ENCODE data around the gene ME2.
A peak's percentile ranks its signal among the peaks of the same experiment; 100 is the strongest.
"Not testable (repeated sequence)": the region's sequence is repeated elsewhere in the genome, so short reads cannot be mapped to it uniquely, and the experiment has no call there.

ME2 gene

DNA sequence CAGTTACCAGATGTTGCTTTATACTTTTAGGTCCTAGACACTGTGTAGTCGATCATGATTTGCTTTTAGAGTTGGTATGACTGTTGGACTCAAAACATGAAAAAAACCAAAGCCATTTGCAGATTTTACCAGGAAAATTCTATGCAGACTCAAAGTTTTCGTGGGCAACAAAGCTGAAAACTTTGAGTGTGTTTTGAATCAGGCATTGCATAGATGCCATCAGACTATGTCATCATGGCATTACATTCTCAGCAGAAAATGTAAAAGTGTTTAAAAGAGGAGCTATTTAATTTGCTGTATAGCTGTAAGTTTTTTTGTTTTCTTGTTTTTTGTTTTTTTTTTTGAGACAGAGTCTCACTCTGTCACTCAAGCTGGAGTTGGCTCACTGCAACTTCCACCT, 45.5 kb downstream of the ME2 start:
- no peak for DNase-seq (ENCODE audit: low spot score)

DNA sequence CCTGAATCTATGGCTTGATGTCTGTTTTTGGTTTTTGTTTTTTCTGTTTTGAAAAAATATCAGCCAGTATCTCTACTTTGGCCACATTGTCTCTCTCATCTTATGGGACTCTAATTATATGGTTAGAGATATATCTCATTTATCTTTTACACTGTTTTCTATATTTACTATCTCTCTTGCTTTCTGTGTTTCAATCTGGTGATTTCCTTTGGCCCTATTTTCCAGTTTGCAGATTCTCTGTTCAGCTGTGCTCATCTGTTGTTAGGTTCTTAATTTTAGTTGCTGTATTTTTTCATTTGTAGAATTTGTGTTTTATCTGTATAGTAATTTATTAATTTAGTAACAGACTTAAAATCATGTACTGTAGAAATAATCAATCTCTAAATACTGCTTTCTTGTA, 47.6 kb downstream of the ME2 start:
- no peak for DNase-seq (ENCODE audit: low spot score)

DNA sequence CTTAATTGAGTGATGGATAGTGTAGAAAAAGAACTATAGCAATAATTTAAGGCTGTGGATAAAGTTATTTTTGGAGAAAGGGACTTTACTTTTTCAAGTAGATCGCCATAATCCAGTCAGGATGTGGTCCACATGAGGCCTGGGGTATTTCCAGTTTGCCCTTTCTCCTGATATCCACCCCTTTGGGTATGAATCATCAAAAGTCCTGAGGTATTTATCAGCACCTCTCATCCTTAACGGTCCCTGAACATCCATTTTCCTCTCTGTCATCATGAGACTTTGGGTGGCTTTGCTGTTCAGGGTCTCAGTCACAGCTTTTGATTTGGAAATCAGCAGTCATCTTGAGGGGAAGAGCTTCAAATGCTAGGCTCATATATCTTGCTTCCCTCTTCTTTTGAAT, 49.6 kb downstream of the ME2 start:
- no peak for DNase-seq (ENCODE audit: low spot score)

DNA sequence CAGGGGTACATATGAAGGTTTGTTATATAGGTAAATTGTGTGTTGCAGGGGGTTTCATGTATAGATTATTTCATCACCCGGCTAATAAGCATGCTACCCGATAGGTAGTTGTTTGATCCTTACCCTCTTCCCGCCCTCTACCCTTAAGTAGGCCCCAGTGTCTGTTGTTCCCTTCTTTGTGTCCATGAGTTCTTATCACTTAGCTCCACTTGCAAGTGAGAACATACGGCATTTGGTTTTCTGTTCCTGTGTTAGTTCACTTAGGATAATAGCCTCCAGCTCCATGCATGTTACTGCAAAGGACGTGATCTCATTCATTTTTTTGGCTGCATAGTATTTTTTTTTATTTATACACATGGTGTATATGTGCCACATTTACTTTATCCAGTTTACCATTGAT, 54.8 kb downstream of the ME2 start:
- DNase-seq (ENCODE audit: low spot score), result no peak

DNA sequence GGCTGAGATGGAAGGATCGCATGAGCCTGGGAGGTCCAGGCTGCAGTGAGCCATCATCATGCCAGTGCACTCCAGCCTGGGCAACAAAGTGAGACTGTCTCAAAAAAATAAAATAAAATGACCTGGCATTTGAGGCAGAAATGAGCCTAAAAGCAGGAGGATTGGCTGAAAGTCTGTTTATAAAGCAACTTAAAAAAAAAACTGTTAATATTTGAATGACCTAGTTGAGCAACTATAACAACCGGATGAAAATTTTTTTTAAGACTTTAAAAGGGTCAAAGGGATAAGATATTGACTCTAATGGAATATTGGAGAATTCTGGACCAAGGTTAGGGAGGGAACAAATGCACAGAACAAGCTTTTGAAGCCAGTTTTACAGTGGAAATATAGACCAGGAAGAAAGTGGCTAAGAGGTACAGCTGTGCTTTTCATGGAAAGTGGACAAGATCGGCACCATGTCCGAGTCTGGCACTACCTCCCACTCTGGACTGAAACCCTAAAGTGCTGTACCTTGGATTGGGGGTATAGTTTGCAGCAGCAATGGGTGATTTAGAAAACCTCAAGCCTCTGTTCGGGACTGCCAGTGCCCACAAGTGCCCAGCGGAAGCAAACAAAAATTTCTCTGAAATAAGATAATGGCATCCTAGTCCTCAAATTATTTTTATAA, 55.8 kb downstream of the ME2 start:
- no peak for DNase-seq (ENCODE audit: low spot score)

DNA sequence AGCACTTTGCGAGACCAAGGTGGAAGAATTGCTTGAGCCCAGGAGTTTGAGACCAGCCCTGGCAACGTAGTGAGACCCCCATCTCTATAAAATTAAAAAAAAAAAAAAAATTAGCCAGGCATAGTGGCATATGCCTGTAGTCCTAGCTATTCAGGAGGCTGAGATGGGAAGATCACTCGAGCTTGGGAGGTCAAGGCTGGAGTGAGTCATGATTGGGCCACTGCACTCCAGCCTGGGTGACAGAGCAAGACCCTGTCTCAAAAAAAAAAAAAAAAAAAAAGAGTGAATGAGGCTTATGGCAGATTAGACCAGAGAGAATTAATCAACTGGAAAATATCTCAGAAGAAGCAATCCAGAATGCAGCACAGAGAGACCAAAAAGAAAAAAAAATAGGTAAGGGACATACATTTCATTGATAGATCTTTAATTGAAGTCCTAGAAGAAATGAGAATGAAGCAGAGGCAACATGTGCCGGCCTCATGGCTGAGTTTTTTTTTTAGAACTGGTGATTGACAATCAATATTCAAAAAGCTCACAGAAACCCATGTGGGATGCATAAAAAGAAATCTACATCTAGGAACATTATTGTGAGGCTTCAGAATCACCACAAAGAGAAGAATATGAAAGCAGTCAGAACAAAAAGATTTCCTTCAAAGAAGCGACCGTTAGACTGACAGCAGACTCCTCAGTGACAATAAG, 56.7 kb downstream of the ME2 start:
- DNase-seq (ENCODE audit: low spot score), result no peak

DNA sequence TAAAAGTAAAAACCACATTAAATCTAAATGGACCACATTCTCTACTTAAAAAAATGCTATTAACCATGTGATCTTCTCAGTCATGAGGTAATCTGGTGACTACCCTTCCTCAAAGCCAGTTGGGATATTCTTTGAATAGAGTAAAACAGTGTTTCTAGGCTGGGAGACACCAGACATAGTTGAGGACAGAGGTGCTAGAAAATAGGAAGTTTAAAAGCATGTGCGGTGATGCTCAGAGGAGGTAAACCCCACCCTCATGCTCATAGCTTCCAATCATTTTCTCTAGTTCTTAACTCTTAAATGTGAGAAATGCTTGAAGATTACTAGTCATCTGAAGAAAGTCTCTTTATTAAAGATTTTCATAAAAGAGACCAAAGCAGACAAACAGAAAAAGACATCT, 58.3 kb downstream of the ME2 start:
- DNase-seq (ENCODE audit: low spot score), result no peak

DNA sequence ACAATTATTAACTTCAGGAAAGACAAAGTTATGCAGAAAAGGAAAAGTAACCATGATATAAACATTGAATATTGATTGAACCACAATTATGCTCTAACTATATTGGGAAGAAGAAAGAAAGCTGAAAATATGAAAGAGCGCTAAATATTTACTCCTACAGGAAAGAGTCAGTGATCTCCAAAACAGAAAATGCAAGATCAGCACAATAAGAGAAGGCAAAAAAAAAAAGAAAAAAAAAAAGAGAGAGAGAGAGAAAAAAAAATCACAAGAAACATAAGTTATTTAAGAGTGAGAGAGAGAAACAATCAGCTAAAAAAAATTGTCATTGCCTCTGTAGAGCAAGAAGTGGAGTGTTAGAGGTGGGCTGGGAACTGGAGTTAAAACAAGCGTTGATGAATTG, 60.0 kb downstream of the ME2 start:
- no peak for DNase-seq (ENCODE audit: low spot score)

DNA sequence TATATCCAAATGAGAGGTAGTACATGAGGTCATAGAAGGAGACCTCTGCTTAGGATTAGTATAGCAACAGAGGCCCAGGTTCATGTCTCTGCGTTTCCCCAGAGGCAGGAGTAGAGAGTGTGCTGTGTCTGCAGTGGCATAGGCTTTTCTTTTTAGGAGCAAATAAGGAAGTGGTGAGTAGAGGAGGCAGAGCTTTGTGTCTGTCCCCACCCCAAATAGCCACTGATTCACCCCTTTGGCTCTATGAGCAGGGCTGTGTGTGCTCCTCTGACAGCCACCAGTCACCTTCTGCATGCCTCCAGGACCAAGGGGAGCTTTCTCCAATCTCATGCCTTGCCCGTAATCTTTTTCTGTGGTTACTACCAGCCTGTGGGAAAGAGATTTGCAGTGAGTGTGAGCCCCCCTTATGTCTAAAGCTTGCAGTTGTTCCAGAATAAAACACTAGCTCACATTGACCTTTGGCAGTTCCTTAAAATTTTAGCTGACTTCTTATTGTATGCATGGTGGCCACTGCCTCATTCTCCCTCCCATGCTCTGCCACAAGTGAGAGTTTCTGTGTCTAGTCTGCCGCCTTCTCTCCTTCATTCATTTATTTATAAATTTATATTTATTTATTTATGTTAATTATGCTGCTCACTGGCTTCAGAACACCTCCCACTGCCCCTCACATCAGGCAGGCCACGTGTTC, 65.5 kb downstream of the ME2 start:
- peak; percentile 45 for DNase-seq (ENCODE audit: low spot score)

DNA sequence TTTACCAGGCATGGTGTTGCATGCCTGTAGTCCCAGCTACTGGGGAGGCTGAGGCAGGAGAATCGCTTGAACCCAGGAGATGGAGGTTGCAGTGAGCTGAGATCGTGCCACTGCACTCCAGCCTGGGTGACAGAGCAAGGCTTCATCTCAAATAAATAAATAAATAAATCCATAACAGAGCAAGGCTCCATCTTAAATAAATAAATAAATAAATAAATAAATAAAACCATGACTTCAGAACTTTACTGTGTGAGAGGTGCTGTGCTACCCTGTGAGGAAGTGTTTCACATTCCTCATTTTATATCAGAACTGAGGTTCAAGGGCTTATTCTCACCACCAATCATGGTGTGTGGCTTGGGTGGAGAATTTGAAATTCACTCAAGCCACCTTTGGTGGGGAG, 67.0 kb downstream of the ME2 start:
- DNase-seq (ENCODE audit: low spot score), result not testable (repeated sequence)

DNA sequence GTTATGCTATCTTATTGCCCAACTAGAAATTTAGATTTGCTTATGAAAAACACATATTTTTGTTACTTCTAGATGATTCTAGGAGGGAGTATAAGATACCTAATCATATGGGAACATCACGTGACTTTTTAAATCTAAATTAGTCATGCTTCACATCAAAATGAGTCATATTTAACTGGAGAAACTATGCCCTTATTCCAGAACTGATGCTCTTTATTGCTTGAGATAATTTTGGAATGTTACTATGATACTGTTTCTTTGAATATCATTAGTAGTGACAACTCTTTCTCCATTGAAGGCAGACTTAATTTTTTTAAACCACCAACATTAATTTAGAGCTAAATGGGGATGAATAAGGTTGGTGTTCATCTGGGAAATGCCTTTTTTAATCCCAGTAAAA, 69.0 kb downstream of the ME2 start:
- DNase-seq (ENCODE audit: low spot score), result no peak

DNA sequence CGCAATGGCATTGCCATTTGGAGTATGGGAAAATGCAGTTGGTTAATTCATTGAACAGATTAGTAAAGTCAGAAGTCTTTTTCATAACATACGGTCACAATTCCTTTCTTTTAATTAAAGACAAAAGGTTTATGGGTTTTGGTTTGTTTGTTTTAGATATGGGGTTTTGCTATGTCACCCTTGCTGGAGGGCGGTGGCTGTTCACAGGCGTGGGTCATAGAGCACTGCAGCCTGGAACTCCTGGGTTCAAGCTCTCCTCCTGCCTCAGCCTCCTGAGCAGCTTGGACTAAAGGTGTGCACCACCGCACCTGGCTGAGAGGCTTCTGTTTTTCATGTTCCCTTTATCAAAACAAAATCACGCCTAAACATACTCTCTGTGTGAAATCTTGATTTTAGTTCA, 70.3 kb downstream of the ME2 start:
- no peak for DNase-seq (ENCODE audit: low spot score)

DNA sequence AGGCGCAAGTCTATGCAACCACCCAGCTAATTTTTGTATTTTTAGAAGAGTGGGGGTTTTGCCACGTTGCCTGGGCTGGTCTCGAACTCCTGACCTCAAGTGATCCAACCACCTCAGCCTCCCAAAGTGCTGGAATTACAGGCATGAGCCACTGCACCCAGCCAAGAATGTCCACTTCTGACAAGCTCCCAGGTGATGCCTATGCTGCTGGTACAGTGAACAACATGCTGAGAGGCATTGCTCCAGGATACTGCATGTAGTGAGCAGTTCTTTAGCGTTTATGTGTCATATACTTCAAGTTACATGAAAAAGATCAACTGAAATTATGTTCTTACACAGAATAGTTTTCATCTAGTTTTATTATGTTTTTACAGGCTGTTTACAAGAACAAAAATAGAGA, 71.7 kb downstream of the ME2 start:
- DNase-seq (ENCODE audit: low spot score), result no peak

DNA sequence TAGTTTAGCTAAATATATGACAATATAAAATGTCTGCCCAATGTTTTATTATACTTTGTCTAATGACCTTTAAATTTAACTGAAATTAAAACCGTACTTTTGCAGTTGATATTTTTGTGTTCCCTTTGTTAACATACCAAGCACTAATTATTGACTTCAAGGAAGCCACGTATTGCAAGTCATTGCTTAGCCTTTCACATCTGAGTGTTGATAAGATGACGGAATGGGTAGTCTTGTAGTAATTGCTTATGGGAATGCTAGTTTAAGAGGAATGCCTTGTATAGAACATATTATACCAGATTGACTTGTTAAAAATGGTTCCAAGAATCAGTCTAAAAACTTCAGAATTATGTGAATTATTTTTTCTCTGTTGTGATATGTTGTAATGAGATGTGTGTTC, 74.9 kb downstream of the ME2 start:
- DNase-seq (ENCODE audit: low spot score), result no peak

DNA sequence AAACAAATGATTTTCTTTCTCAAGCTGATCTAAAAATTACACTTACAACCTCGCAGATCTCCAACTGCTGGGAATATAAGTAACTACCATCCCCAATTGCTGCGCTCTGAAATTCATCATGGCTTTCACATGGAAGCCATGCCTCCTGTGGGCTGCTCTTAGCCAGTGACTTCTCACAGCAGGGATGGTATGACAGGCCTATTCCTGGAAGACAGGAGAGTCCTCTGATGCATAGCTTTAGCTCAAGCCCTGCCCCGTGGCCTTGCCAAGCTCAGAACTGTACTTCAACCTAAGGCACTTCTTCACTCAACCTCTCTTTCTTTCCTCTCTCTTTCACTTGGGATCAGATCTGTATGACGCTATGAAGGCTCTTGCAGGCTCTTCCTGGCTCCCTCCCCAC, 76.3 kb downstream of the ME2 start:
- no peak for DNase-seq (ENCODE audit: low spot score)

DNA sequence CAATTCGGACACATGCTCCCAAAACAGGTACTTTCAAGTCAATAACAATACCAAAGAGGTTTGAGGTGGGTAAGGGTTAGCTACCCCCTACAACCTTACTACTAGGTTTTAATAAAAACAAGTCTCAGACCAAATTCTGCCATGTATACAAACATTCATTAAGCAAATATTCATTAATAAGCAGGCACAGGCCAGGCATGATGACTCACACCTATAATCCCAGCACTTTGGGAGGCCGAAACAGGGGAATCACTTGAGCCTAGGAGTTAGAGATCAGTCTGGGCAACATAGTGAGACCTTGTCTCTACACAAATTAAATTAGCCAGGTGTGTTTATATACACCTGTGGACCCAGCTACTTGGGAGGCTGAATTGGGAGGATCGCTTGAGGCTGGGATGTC, 77.2 kb downstream of the ME2 start:
- no peak for DNase-seq (ENCODE audit: low spot score)

DNA sequence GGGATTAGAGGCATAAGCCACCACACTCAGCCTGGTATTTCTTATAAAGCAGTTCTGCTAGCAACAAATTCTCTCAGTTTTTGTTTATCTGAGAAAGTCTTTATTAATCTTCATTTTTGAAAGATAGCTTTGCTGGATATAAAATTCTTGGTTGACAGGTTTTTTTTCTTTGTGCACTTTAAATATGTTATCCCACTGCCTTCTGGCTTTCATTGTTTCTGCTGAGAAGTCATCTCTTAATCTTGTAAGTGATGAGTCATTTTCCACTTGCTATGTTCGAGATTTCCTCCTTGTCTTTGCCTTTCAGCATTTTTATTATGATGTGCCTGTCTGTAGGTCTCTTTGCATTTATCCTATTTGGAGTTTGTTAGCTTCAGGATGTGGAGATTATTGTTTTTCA, 83.1 kb downstream of the ME2 start:
- no peak for DNase-seq (ENCODE audit: low spot score)

DNA sequence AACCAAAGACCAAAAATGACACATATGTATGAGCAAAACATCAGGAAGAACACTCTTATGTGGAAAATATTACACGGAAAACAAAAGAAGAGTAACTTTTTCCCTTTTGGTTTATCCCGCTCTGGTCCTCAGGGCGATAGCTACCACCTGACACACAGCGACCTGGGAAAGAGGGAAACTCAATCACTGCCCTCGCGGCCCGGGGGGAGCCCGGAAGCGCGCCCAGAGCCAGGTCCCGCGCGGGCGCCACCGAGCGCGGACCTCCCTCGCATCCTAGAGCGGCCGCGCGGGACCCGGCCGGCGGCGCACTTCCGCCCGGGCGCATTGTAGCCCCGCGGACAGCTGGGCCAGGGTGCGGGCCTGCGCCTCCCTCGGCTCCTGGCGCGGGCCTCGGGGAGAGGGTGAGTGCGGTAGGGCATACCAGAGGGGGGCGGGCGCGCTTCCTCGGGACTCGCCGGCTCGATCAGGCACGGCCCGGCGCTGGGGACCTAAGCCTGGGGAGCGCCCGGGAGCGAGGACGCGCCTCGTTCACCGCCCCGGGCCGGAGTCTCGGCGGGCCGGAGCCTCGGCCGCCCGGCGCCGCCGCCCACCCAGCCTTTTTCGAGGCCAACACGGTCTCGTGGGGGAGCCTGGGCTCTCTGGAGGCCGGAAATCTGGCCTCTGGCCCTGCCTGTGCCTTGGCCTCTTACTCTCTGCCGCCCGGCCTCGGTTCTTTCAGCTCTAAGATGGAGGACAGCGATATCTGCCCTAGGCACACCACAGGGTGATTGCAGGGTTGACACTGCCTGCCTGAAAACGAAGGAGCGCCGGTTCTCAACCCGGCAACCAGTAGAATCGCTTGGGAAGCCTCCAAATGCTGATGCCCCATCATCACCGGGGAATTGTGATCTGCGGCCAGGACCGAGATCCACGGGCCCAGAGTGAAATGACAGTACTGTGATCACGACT, 89.1 kb downstream of the ME2 start, which contains the start of gene ELAC1:
Gene ELAC1 (plus strand): TSS at position 327 of the 948 bp plus-strand sequence. CDS start 6,365 bp downstream, outside the sequence.
- peak; percentile 79 for DNase-seq (ENCODE audit: low spot score)

DNA sequence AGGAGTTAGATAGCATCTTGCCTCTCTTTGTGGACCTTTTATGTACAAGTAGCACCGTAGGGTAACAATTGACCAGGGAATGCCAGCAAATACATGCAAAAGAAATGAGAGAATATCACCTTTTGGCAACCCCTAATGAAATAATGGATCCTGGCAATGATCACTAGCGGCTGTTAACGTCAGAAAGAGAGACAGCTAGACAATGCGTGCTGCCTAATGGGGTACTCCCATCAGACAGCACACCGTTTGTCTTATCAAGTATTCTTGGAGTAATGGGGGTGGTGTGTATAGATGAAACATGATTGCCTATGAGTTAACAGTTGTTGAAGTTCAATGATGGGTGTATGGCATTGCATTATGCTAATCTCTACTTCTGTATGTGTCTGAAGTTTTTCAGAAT, 90.5 kb downstream of the ME2 start:
- no peak for DNase-seq (ENCODE audit: low spot score)

DNA sequence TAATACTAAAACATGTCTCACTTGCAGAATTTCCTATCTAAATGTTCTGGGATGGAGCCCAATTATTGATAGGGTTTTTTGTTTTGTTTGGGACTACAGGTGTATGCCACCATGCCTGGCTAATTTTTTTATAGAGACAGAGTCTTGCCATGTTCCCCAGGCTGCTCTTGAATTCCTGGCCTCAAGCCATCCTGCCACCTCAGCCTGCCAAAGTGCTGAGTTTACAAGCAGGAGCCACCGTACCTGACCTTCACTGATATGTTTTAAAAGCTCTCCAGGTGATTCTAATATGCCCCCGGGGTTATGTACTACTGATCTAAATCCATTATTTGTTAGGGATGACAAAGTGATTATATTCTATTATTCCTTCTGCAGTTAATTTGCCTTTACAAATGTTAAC, 91.1 kb downstream of the ME2 start:
- DNase-seq (ENCODE audit: low spot score), result no peak

DNA sequence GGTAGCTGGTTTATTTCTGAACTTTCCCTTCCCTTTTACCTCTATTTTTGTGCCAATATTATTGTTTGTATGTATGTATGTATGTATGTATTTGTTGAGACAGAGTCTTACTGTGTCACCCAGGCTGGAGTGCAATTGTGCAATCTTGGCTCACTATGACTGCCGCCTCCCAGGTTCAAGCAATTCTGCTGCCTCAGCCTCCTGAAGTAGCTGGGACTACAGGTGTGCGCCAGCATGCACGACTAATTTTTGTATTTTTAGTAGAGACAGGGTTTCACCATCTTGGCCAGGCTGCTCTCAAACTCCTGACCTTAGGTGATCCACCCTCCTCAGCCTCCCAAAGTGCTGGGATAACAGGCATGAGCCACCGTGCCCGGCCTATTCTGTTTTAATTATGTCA, 93.5 kb downstream of the ME2 start:
- not testable (repeated sequence) for DNase-seq (ENCODE audit: low spot score)
